ENCODE measurements around the gene SMG5.

- no peak for TF ChIP-seq CTCF (IDR thresholded peaks at IDR 0.05; ENCODE audit: poor library complexity, severe bottlenecking)
- no peak for TF ChIP-seq POLR2AphosphoS5 (IDR thresholded peaks at IDR 0.05)
These were observed 24.9 kb downstream of the SMG5 start for GRCh38 chr1:156257711-156258110.

All from neural cell (in vitro differentiated cells).